ENCODE measurements around the gene FAM47E.

FAM47E gene

GRCh38 chr4:76300012-76300411 lies 48.5 kb downstream of the FAM47E start:
- Histone ChIP-seq H3K9me2 (replicated peaks; ENCODE audit: low read depth, low read length) (no peaks in the 10 kb centered on the region), H4K20me1 (ENCODE audit: insufficient read depth, low read length, poor library complexity, severe bottlenecking) (no peaks in the 10 kb centered on the region), H3F3A (ENCODE audit: low read depth) (peaks cover 18% of the 10 kb centered on the region), H3K4me1 (ENCODE audit: insufficient read depth, low read length, poor library complexity, severe bottlenecking) (peaks cover 46% of the 10 kb centered on the region), H3K9ac (ENCODE audit: low read depth, low read length, poor library complexity, severe bottlenecking) (peak overlapping the region; percentile 36), H3K4me3 (ENCODE audit: low read length, poor library complexity, severe bottlenecking) (peak overlapping the region; percentile 7), H3K27me3 (ENCODE audit: insufficient read depth, low read length, poor library complexity, severe bottlenecking) (no peaks in the 10 kb centered on the region), H3K36me3 (ENCODE audit: insufficient read depth, low read length) (no peaks in the 10 kb centered on the region), H3K4me2 (ENCODE audit: low read depth, low read length, poor library complexity, severe bottlenecking) (peak overlapping the region; percentile 55), H2AFZ (ENCODE audit: low read length) (0 out of 2 replicates have a peak overlapping the region, but pooled peaks have one; percentile 3), H3K9me3 (ENCODE audit: insufficient read depth, low read depth, low read length) (peaks cover 12% of the 10 kb centered on the region; the same call in 1 of the 2 replicates), H3K79me2 (ENCODE audit: insufficient read depth, low read length) (peaks cover 14% of the 10 kb centered on the region; the same call in 1 of the 2 replicates)
- TF ChIP-seq EZH2phosphoT487 (IDR thresholded peaks at IDR 0.05; ENCODE audit: borderline replicate concordance), result no peak
- TF ChIP-seq, protein P1, sequence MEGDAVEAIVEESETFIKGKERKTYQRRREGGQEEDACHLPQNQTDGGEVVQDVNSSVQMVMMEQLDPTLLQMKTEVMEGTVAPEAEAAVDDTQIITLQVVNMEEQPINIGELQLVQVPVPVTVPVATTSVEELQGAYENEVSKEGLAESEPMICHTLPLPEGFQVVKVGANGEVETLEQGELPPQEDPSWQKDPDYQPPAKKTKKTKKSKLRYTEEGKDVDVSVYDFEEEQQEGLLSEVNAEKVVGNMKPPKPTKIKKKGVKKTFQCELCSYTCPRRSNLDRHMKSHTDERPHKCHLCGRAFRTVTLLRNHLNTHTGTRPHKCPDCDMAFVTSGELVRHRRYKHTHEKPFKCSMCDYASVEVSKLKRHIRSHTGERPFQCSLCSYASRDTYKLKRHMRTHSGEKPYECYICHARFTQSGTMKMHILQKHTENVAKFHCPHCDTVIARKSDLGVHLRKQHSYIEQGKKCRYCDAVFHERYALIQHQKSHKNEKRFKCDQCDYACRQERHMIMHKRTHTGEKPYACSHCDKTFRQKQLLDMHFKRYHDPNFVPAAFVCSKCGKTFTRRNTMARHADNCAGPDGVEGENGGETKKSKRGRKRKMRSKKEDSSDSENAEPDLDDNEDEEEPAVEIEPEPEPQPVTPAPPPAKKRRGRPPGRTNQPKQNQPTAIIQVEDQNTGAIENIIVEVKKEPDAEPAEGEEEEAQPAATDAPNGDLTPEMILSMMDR (conservative IDR thresholded peaks at IDR 0.05; ENCODE audit: low read length), result no peak

GRCh38 chr4:76301068-76301774 lies 49.7 kb downstream of the FAM47E start:
- Histone ChIP-seq H3K36me3 (ENCODE audit: insufficient read depth, low read length) (no peaks in the 10 kb centered on the region), H3K9ac (ENCODE audit: low read depth, low read length, poor library complexity, severe bottlenecking) (peak overlapping the region; percentile 36), H4K20me1 (ENCODE audit: insufficient read depth, low read length, poor library complexity, severe bottlenecking) (no peaks in the 10 kb centered on the region), H3K9me3 (ENCODE audit: insufficient read depth, low read depth, low read length) (peaks cover 12% of the 10 kb centered on the region; the same call in 1 of the 2 replicates), H3K4me3 (ENCODE audit: low read length, poor library complexity, severe bottlenecking) (peak overlapping the region; percentile 30), H3F3A (ENCODE audit: low read depth) (peaks cover 18% of the 10 kb centered on the region), H3K27me3 (ENCODE audit: insufficient read depth, low read length, poor library complexity, severe bottlenecking) (no peaks in the 10 kb centered on the region), H2AFZ (ENCODE audit: low read length) (no peak overlapping the region), H3K79me2 (ENCODE audit: insufficient read depth, low read length) (peaks cover 25% of the 10 kb centered on the region; the same call in 1 of the 2 replicates), H3K4me1 (ENCODE audit: insufficient read depth, low read length, poor library complexity, severe bottlenecking) (peaks cover 54% of the 10 kb centered on the region), H3K9me2 (replicated peaks; ENCODE audit: low read depth, low read length) (no peaks in the 10 kb centered on the region), H3K4me2 (ENCODE audit: low read depth, low read length, poor library complexity, severe bottlenecking) (peak overlapping the region; percentile 55)
- no peak for TF ChIP-seq EZH2phosphoT487 (IDR thresholded peaks at IDR 0.05; ENCODE audit: borderline replicate concordance)
- TF ChIP-seq, protein P1 (conservative IDR thresholded peaks at IDR 0.05; ENCODE audit: low read length), result no peak

DNA sequence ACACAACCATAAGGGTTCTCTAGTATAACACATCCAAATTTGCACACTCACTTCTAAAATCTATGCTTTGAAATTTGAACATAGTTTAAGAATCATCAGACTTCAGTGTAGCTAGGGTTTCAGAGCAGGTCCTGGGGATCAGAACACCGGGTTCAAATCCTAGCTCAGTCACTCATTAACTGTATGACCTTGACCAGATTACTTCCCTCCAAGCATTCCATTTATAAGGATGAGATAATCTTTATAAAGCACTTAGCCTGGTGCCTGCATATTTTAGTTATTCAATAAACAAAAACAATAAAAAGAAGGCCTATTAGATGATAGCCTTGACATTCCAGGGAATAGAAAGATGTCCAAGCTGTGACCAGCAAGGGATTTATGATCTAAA lies 50.2 kb downstream of the FAM47E start:
- peaks cover 54% of the 10 kb centered on the region for H3K4me1 ChIP-seq (ENCODE audit: insufficient read depth, low read length, poor library complexity, severe bottlenecking)
- no peaks in the 10 kb centered on the region for H3K9me2 ChIP-seq (replicated peaks; ENCODE audit: low read depth, low read length)
- no peaks in the 10 kb centered on the region for H4K20me1 ChIP-seq (ENCODE audit: insufficient read depth, low read length, poor library complexity, severe bottlenecking)
- peaks cover 11% of the 10 kb centered on the region; the same call in 1 of the 2 replicates for H3K9me3 ChIP-seq (ENCODE audit: insufficient read depth, low read depth, low read length)
- H2AFZ ChIP-seq (ENCODE audit: low read length), result no peak overlapping the region
- peaks cover 29% of the 10 kb centered on the region; the same call in 1 of the 2 replicates for H3K79me2 ChIP-seq (ENCODE audit: insufficient read depth, low read length)
- H3K4me3 ChIP-seq (ENCODE audit: low read length, poor library complexity, severe bottlenecking), result peak overlapping the region; percentile 24
- no peaks in the 10 kb centered on the region for H3K36me3 ChIP-seq (ENCODE audit: insufficient read depth, low read length)
- H3K9ac ChIP-seq (ENCODE audit: low read depth, low read length, poor library complexity, severe bottlenecking), result peak overlapping the region; percentile 11
- H3K4me2 ChIP-seq (ENCODE audit: low read depth, low read length, poor library complexity, severe bottlenecking), result peak overlapping the region; percentile 55
- no peaks in the 10 kb centered on the region for H3K27me3 ChIP-seq (ENCODE audit: insufficient read depth, low read length, poor library complexity, severe bottlenecking)
- peaks cover 18% of the 10 kb centered on the region for H3F3A ChIP-seq (ENCODE audit: low read depth)
- TF ChIP-seq, protein P1 (conservative IDR thresholded peaks at IDR 0.05; ENCODE audit: low read length), result no peak
